ENCODE measurements around the gene YBEY.

YBEY gene

DNA sequence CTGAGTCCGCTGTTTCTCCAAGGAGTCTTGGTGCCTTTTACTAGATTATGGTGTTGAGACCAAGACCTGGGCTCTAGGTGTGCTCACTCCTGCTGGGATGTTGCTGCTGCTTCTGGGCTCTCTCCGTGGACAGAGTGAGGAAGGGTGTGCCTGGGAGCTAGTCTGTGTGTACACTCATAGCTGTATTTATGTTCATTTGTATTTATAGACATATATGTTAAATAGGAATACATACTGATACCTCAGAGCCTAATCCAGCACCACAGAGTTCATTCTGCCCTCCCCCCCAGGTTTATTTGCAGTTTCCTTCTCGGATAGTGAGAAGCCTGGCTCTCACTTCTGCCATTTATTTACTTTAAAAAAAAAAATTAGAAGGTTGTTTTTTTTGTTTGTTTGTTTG lies 50.5 kb downstream of the YBEY start:
- no peak overlapping the region for H3K4me3 ChIP-seq (ENCODE audit: low read depth, low read length)
- DNase-seq (ENCODE audit: low read depth): no peak
- TF ChIP-seq, protein P1, sequence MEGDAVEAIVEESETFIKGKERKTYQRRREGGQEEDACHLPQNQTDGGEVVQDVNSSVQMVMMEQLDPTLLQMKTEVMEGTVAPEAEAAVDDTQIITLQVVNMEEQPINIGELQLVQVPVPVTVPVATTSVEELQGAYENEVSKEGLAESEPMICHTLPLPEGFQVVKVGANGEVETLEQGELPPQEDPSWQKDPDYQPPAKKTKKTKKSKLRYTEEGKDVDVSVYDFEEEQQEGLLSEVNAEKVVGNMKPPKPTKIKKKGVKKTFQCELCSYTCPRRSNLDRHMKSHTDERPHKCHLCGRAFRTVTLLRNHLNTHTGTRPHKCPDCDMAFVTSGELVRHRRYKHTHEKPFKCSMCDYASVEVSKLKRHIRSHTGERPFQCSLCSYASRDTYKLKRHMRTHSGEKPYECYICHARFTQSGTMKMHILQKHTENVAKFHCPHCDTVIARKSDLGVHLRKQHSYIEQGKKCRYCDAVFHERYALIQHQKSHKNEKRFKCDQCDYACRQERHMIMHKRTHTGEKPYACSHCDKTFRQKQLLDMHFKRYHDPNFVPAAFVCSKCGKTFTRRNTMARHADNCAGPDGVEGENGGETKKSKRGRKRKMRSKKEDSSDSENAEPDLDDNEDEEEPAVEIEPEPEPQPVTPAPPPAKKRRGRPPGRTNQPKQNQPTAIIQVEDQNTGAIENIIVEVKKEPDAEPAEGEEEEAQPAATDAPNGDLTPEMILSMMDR (IDR thresholded peaks at IDR 0.05; ENCODE audit: insufficient read depth, low read depth, low read length, missing control alignments): no peak

- no peak overlapping the region for H3K4me3 ChIP-seq (ENCODE audit: low read depth, low read length)
- no peak for DNase-seq (ENCODE audit: low read depth)
- TF ChIP-seq, protein P1 (IDR thresholded peaks at IDR 0.05; ENCODE audit: insufficient read depth, low read depth, low read length, missing control alignments): no peak
These were observed 54.9 kb downstream of the YBEY start for GRCh38 chr21:46340998-46341397.

- TF ChIP-seq, protein P1 (IDR thresholded peaks at IDR 0.05; ENCODE audit: insufficient read depth, low read depth, low read length, missing control alignments): no peak
- DNase-seq (ENCODE audit: low read depth): no peak
- no peak overlapping the region for H3K4me3 ChIP-seq (ENCODE audit: low read depth, low read length)
These were observed 58.2 kb downstream of the YBEY start for GRCh38 chr21:46344219-46344915.

- TF ChIP-seq, protein P1 (IDR thresholded peaks at IDR 0.05; ENCODE audit: insufficient read depth, low read depth, low read length, missing control alignments): no peak
- no peak overlapping the region for H3K4me3 ChIP-seq (ENCODE audit: low read depth, low read length)
- no peak for DNase-seq (ENCODE audit: low read depth)
These were observed 59.7 kb downstream of the YBEY start for GRCh38 chr21:46345861-46346260.

GRCh38 chr21:46346296-46347202 lies 60.4 kb downstream of the YBEY start:
- no peak for DNase-seq (ENCODE audit: low read depth)
- TF ChIP-seq, protein P1 (IDR thresholded peaks at IDR 0.05; ENCODE audit: insufficient read depth, low read depth, low read length, missing control alignments): no peak
- H3K4me3 ChIP-seq (ENCODE audit: low read depth, low read length): no peak overlapping the region

DNA sequence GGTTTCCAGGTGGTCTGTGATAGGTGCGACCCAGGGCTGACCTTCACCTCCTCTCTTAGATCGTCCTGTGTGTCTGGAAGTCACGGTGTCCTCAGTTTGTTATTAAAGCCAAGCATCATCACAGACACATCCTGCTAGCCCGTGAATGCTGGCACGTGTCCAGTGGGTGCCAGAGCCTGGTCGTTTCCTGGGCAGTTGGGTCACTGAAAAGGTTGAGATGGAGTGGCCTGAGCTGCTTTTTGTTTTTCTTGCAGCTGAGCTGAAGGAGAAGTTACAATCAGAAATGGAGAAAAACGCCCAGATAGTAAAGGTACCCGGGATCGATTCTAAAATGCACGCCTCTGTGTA lies 61.0 kb downstream of the YBEY start:
- H3K4me3 ChIP-seq (ENCODE audit: low read depth, low read length): no peak overlapping the region
- DNase-seq (ENCODE audit: low read depth): no peak
- TF ChIP-seq, protein P1 (IDR thresholded peaks at IDR 0.05; ENCODE audit: insufficient read depth, low read depth, low read length, missing control alignments): no peak
